ENCODE results near the gene OSGEPL1.

OSGEPL1 gene, protein sequence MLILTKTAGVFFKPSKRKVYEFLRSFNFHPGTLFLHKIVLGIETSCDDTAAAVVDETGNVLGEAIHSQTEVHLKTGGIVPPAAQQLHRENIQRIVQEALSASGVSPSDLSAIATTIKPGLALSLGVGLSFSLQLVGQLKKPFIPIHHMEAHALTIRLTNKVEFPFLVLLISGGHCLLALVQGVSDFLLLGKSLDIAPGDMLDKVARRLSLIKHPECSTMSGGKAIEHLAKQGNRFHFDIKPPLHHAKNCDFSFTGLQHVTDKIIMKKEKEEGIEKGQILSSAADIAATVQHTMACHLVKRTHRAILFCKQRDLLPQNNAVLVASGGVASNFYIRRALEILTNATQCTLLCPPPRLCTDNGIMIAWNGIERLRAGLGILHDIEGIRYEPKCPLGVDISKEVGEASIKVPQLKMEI

DNA sequence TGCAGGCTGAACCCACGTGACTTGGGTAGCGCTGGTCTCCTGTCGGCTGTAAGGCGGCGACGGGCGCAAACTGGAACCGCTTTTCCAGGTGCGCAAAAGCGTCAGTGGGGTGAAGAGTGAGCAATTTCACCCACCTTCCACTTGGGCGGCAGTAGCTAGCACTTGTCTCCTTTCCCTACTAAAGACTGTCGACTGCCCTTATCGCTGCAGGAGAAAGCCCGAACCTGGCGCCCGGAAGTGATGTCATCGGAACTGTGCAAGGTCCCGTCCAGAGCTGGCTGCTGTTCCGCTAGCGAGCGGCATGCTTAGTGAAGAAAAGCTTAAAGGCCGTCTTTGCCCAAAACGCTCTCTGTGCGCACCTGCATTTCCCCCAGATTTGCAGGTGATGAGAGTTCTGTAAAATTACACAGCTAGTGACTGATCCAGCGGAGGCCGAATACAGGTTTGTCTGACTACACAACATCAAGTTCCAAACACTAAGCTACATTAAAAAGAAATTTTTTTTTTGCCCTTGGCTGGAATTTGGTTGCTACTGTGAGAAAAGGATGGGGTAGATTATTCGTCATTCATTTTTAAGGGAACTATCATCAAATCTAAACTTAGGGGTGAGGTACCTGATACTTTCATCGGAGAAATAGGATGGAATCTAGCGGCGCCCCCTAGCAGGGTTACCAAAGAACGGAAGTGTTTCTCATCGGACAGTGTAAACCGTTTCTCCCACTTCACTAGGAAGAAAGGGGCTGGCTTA lies at the start of gene OSGEPL1:
Gene OSGEPL1 (minus strand): TSS at position 242 of the 748 bp plus-strand sequence. CDS start 1,152 bp downstream, outside the sequence.
- peak; percentile 75 for DNase-seq (ENCODE audit: low spot score)
- TF ChIP-seq, protein P1, sequence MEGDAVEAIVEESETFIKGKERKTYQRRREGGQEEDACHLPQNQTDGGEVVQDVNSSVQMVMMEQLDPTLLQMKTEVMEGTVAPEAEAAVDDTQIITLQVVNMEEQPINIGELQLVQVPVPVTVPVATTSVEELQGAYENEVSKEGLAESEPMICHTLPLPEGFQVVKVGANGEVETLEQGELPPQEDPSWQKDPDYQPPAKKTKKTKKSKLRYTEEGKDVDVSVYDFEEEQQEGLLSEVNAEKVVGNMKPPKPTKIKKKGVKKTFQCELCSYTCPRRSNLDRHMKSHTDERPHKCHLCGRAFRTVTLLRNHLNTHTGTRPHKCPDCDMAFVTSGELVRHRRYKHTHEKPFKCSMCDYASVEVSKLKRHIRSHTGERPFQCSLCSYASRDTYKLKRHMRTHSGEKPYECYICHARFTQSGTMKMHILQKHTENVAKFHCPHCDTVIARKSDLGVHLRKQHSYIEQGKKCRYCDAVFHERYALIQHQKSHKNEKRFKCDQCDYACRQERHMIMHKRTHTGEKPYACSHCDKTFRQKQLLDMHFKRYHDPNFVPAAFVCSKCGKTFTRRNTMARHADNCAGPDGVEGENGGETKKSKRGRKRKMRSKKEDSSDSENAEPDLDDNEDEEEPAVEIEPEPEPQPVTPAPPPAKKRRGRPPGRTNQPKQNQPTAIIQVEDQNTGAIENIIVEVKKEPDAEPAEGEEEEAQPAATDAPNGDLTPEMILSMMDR (IDR thresholded peaks at IDR 0.05; ENCODE audit: borderline replicate concordance, control extremely low read depth, extremely low read depth, insufficient read depth, missing control alignments) = peak; percentile 51
- in situ Hi-C loops (cut with MboI; ENCODE audit: low sequenced_read_pairs, unreplicated experiment) = no loop called here

DNA sequence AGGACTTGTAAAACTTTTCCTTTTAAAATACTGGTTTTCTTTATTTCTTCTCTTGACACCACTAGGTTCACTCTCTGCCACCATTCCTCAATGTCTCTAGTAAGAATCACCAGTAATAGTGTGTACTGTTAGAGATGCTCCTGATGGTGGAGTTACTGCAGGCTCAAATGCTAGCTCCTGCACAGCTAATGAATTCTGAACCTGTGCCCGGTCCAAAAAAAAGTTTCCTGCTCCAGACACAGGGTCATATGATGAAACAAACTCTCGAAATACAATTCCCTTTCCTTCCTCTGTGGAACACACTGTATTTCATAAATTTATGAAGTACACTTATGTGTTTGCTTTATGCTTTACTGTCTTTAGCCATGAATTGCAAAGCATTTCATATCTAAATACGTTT lies 40.8 kb upstream of the OSGEPL1 start:
- TF ChIP-seq, protein P1 (IDR thresholded peaks at IDR 0.05; ENCODE audit: borderline replicate concordance, control extremely low read depth, extremely low read depth, insufficient read depth, missing control alignments) = no peak
- in situ Hi-C loops (cut with MboI; ENCODE audit: low sequenced_read_pairs, unreplicated experiment) = no loop called here
- DNase-seq (ENCODE audit: low spot score) = no peak

DNA sequence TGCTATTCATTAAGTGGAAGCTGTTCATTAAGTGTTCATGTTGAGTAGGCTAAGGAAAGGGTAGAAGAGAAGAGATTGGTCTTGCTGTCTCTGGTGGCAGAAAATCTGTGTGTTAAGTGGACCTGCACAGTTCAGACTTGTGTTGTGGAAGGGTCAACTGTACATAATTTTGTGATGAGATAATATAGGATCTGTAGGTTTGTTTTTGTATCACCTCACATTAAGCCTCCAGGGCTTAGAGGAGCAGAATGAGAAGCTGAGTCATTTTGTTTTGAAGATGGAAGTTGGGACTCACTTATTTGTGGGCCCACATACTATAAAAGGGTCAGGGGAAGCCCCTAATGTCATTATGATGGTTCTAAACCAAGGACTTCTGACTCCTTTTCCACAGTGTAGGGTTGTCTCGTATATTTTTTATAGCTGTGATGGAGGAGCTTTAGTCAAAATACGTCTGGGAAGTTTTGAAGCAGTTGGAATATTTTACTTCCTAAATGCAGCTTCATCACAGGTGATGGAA lies 39.9 kb upstream of the OSGEPL1 start:
- TF ChIP-seq, protein P1 (IDR thresholded peaks at IDR 0.05; ENCODE audit: borderline replicate concordance, control extremely low read depth, extremely low read depth, insufficient read depth, missing control alignments) = no peak
- in situ Hi-C loops (cut with MboI; ENCODE audit: low sequenced_read_pairs, unreplicated experiment) = no loop called here
- no peak for DNase-seq (ENCODE audit: low spot score)

DNA sequence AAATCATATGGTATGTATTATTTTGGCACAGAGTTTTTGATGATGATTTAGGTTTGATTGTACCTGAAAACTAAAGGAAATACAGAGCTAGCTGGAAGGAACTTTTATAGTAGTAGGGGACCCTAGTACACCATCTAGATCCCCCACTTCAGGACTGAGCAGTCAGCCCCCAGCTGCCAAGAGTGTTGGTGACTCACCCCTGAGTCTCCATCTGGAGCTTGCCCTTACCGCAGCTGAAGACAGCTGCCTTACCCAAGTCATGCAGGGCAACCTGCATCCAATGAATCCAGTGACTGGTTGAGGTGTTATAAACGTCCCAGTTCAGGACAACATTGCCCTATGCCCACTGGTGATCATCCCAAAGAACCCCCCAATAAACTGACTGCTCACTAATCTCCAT lies 36.9 kb upstream of the OSGEPL1 start:
- TF ChIP-seq, protein P1 (IDR thresholded peaks at IDR 0.05; ENCODE audit: borderline replicate concordance, control extremely low read depth, extremely low read depth, insufficient read depth, missing control alignments) = no peak
- in situ Hi-C loops (cut with MboI; ENCODE audit: low sequenced_read_pairs, unreplicated experiment) = loop anchor here (10.0 kb wide), 1 partner anchor 265 kb away; the partner anchor contains the start of gene MSTN
- DNase-seq (ENCODE audit: low spot score) = no peak

DNA sequence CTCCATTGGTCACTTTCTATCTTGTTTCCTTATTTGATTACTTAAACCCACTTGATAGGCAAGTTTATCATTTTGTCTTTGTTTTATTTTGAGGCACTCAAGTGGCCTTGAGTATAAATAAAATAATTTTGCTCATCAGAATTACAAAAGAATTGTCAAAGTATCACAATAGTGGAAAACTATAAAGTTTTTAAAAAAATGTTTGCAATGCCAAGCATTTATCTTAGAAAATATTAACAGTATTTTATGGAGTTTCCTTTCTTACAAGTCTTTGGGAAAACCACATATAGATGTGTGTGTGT lies 36.4 kb upstream of the OSGEPL1 start:
- DNase-seq (ENCODE audit: low spot score) = no peak
- TF ChIP-seq, protein P1 (IDR thresholded peaks at IDR 0.05; ENCODE audit: borderline replicate concordance, control extremely low read depth, extremely low read depth, insufficient read depth, missing control alignments) = no peak
- in situ Hi-C loops (cut with MboI; ENCODE audit: low sequenced_read_pairs, unreplicated experiment) = loop anchor here (10.0 kb wide), 1 partner anchor 266 kb away; the partner anchor contains the start of gene MSTN

DNA sequence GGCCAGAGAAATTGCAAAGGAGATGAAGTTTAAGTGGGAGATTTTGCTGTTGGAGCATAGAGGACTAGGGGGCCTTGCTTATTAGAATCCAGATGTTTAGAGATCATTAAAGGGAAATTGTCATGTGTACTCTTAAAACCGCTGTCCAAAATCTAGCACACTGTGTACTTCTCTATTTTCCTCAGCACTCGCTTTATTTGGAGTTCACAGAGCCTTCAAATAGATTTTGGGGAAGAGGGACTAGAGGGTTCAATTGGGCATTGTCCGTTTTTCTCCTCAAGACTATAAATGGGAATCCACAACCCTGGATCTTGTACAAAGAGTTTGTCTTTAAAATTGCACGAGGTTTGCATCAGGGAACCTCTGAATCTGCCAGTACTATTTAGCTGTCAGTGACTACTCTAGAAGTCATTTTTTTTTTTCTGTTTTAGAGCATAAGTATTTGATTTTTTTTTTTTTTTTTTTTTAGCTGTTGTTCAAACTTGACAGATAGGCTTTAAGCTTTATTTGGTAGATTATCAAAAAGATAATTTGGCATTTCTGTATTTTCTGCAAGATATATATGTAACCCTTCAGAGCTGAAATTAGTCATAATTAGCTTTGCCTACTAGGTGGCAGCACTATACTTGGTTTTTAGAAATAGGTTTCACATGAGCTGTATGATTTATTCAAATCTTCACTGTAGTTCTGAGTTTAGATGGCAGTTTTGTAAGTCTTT lies 35.9 kb upstream of the OSGEPL1 start:
- in situ Hi-C loops (cut with MboI; ENCODE audit: low sequenced_read_pairs, unreplicated experiment) = loop anchor here (10.0 kb wide), 1 partner anchor 266 kb away; the partner anchor contains the start of gene MSTN
- DNase-seq (ENCODE audit: low spot score) = peak; percentile 17
- TF ChIP-seq, protein P1 (IDR thresholded peaks at IDR 0.05; ENCODE audit: borderline replicate concordance, control extremely low read depth, extremely low read depth, insufficient read depth, missing control alignments) = peak; percentile 33
